HG03025 (cell line): ENCODE measurements around the gene DGKI.
"Not testable (repeated sequence)": the region's sequence is repeated elsewhere in the genome, so short reads cannot be mapped to it uniquely, and the experiment has no call there.

Source experiments
- ATAC-seq: cut with Tn5 transposase; IDR thresholded peaks from one replicate; pipeline ENCODE4 v1.9.1; 2021; ENCODE audit warnings: mild to moderate bottlenecking, moderate library complexity; ENCODE audit not compliant: unreplicated experiment, low FRiP score

Gene DGKI

GRCh38 chr7:137449016-137449415, 397.8 kb downstream of the DGKI start:
- ATAC-seq, result no peak

- ATAC-seq, result not testable (repeated sequence)
Measured at GRCh38 chr7:137448572-137448971, 398.2 kb downstream of the DGKI start.

GRCh38 chr7:137446025-137446424, 400.7 kb downstream of the DGKI start:
- no peak for ATAC-seq

GRCh38 chr7:137445268-137445667, 401.5 kb downstream of the DGKI start:
- ATAC-seq, result no peak

- no peak for ATAC-seq
Measured at GRCh38 chr7:137443616-137444015, 403.2 kb downstream of the DGKI start.

GRCh38 chr7:137441451-137441850, 405.3 kb downstream of the DGKI start:
- ATAC-seq, result no peak

- no peak for ATAC-seq
Measured at GRCh38 chr7:137439829-137440825, 406.6 kb downstream of the DGKI start.

GRCh38 chr7:137434946-137435345, 411.8 kb downstream of the DGKI start:
- ATAC-seq, result no peak

- no peak for ATAC-seq
Measured at GRCh38 chr7:137434530-137434929, 412.2 kb downstream of the DGKI start.

- ATAC-seq, result no peak
Measured at GRCh38 chr7:137423321-137423720, 423.5 kb downstream of the DGKI start.

- ATAC-seq, result no peak
Measured at GRCh38 chr7:137421366-137421765, 425.4 kb downstream of the DGKI start.

- ATAC-seq, result no peak
Measured at GRCh38 chr7:137418841-137419240, 427.9 kb downstream of the DGKI start.

GRCh38 chr7:137417464-137417863, 429.3 kb downstream of the DGKI start:
- ATAC-seq, result no peak

GRCh38 chr7:137413901-137414300, 432.9 kb downstream of the DGKI start:
- ATAC-seq, result no peak

- ATAC-seq, result no peak
Measured at GRCh38 chr7:137411446-137411845, 435.3 kb downstream of the DGKI start.

- no peak for ATAC-seq
Measured at GRCh38 chr7:137408126-137408525, 438.6 kb downstream of the DGKI start.

- ATAC-seq, result no peak
Measured at GRCh38 chr7:137407078-137407477, 439.7 kb downstream of the DGKI start.

- no peak for ATAC-seq
Measured at GRCh38 chr7:137404660-137405317, 442.0 kb downstream of the DGKI start.

- no peak for ATAC-seq
Measured at GRCh38 chr7:137403353-137403695, 443.4 kb downstream of the DGKI start.

- no peak for ATAC-seq
Measured at GRCh38 chr7:137402536-137403352, 444.0 kb downstream of the DGKI start.
